ENCODE data around the gene SETD4. TPM values are rescaled to one million over a fixed set of nuclear protein-coding genes. Genes with fewer than 3 reads are reported as not detected.
A peak's percentile ranks its signal among the peaks of the same experiment; 100 is the strongest.
"Not testable (repeated sequence)": the region's sequence is repeated elsewhere in the genome, so short reads cannot be mapped to it uniquely, and the experiment has no call there.

Gene SETD4
- total RNA-seq = 10 to 100 TPM; 15.5 to 17.4 TPM

GRCh38 chr21:36060159-36060921, at the start of gene SETD4:
Gene SETD4, minus strand, starts transcription at chr21:36060526. Its CDS starts 1,638 bp downstream, at chr21:36058888.
- peak; percentile 90 for DNase-seq
- H3K4me1 Mint-ChIP-seq = peaks cover 35% of the 10 kb centered on the region
- peak within 1 kb of the TSS; percentile 96 for H3K4me3 Mint-ChIP-seq
- ChIA-PET CTCF (interaction anchor here (0.6 to 2.7 kb wide), 5 partner anchors 9 to 65 kb away, joined by 3 to 22 read pairs (median 4); partner anchors contain the start of gene CBR1), POLR2A (interaction anchor here (0.5 to 3.2 kb wide), 14 partner anchors 9 to 1504 kb away, joined by 3 to 46 read pairs (median 6); partner anchors contain the start of genes CBR1, CBR3 and MORC3)
- H3K27ac Mint-ChIP-seq = peak within 1 kb of the TSS; percentile 98
- peaks cover 2% of the 10 kb centered on the region for H3K27me3 Mint-ChIP-seq
- H3K9me3 Mint-ChIP-seq = no peaks in the 10 kb centered on the region
- H3K36me3 Mint-ChIP-seq (ENCODE audit: low read depth) = peaks cover 39% of the 10 kb centered on the region

DNA sequence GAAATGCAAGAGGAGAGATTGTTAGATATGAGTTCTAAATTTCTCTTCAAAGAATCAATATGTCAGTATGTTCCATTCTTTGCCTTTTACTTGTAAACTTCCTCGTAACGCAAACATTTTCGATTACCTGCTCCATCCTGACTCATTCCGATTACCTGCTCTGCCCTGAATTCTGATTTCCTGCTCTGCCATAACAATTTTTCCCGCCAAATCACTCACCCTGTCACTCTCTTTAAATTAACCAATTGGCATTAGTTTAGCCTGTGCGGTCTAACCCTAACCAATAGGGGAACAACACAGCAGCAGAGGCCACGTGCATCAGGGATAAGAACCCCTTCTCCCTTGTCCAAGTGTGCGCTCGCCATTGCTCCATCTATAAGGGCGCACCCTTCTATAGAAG, 49.5 kb upstream of the SETD4 start:
- Mint-ChIP-seq H3K4me3 (no peak overlapping the region), H3K36me3 (ENCODE audit: low read depth) (no peaks in the 10 kb centered on the region), H3K9me3 (no peaks in the 10 kb centered on the region), H3K27me3 (peaks cover 50% of the 10 kb centered on the region), H3K27ac (no peak overlapping the region), H3K4me1 (peaks cover 26% of the 10 kb centered on the region)
- CTCF ChIA-PET = no interaction called here
- no peak for DNase-seq
- POLR2A ChIA-PET = no interaction called here

- Mint-ChIP-seq H3K4me3 (no peak overlapping the region), H3K27me3 (peaks cover 63% of the 10 kb centered on the region), H3K9me3 (peaks cover 3% of the 10 kb centered on the region), H3K27ac (no peak overlapping the region), H3K4me1 (peaks cover 6% of the 10 kb centered on the region), H3K36me3 (ENCODE audit: low read depth) (no peaks in the 10 kb centered on the region)
- ChIA-PET POLR2A (interaction anchor here (0.8 kb wide), 1 partner anchor 8 kb away, joined by 3 read pairs; no protein-coding TSS in a partner anchor), CTCF (interaction anchor here (1.1 to 1.8 kb wide), 2 partner anchors 8 to 77 kb away, joined by 3 to 6 read pairs; no protein-coding TSS in a partner anchor)
- no peak for DNase-seq
These were observed 45.1 kb upstream of the SETD4 start for GRCh38 chr21:36105327-36105842.

DNA sequence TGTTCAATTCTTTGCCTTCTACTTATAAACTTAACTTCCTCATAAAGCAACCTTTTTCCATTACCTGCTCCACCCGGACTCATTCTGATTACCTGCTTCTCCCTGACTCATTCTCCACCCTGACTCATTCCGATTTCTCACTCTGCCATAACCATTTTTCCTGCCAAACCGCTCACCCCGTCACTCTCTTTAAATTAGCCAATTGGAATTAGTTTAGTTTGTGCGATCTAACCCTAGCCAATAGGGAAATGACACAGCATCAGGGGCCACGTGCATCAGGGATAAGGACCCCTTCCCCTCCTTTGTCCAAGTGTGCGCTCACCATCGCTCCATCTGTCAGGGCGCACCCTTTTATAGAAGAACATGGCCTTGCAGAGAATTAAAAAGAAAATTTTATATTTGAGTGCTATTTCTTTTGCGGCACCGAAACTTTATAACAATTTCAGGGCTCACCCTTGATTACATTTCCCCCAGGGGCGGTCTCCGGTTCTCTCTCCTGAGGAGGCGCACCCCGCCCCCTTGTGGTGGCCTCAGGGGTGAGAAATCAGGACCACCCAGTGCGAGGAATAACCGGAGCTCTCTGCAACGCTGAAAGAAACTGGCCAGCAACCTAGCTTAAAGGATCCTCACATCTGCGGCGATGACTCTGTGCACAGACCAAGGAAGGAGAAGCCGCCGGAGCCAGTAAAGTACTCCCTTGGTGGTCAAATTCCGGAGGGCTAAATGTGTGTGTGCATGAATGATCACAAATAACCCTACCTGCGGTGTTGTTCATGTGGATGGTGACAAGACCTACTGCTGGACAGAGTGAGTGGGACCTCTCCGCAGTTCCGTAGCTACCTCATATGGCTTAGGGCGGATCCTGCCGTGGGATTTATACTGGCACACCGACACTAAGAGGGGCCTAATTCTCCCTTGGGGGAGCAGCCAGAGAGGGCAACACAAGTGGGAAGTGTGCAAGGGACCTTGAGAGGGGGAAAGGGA, 44.3 kb upstream of the SETD4 start:
- Mint-ChIP-seq H3K36me3 (ENCODE audit: low read depth) (no peaks in the 10 kb centered on the region), H3K4me1 (peaks cover 6% of the 10 kb centered on the region), H3K4me3 (no peak overlapping the region), H3K27ac (no peak overlapping the region), H3K9me3 (peaks cover 3% of the 10 kb centered on the region), H3K27me3 (peaks cover 62% of the 10 kb centered on the region)
- peak; percentile 25 for DNase-seq
- POLR2A ChIA-PET = interaction anchor here (0.8 kb wide), 1 partner anchor 9 kb away, joined by 3 read pairs; no protein-coding TSS in a partner anchor
- CTCF ChIA-PET = interaction anchor here (0.6 to 1.8 kb wide), 3 partner anchors 9 to 76 kb away, joined by 3 to 6 read pairs (median 3); no protein-coding TSS in a partner anchor

GRCh38 chr21:36103434-36103833, 43.1 kb upstream of the SETD4 start:
- POLR2A ChIA-PET = no interaction called here
- H3K27ac Mint-ChIP-seq = no peak overlapping the region
- CTCF ChIA-PET = interaction anchor here (0.6 to 1.2 kb wide), 3 partner anchors 9 to 104 kb away, joined by 3 to 12 read pairs (median 3); no protein-coding TSS in a partner anchor
- H3K9me3 Mint-ChIP-seq = peaks cover 3% of the 10 kb centered on the region
- H3K4me1 Mint-ChIP-seq = peaks cover 6% of the 10 kb centered on the region
- no peak for DNase-seq
- no peaks in the 10 kb centered on the region for H3K36me3 Mint-ChIP-seq (ENCODE audit: low read depth)
- peaks cover 54% of the 10 kb centered on the region for H3K27me3 Mint-ChIP-seq
- no peak overlapping the region for H3K4me3 Mint-ChIP-seq

GRCh38 chr21:36100971-36101641, 40.8 kb upstream of the SETD4 start:
- peaks cover 6% of the 10 kb centered on the region for H3K4me1 Mint-ChIP-seq
- DNase-seq = no peak
- H3K36me3 Mint-ChIP-seq (ENCODE audit: low read depth) = no peaks in the 10 kb centered on the region
- no peak overlapping the region for H3K27ac Mint-ChIP-seq
- H3K9me3 Mint-ChIP-seq = peaks cover 3% of the 10 kb centered on the region
- no peak overlapping the region for H3K4me3 Mint-ChIP-seq
- ChIA-PET POLR2A (no interaction called here), CTCF (interaction anchor here (0.9 to 1.4 kb wide), 2 partner anchors 12 to 24 kb away, joined by 3 to 5 read pairs; no protein-coding TSS in a partner anchor)
- peaks cover 37% of the 10 kb centered on the region for H3K27me3 Mint-ChIP-seq

DNA sequence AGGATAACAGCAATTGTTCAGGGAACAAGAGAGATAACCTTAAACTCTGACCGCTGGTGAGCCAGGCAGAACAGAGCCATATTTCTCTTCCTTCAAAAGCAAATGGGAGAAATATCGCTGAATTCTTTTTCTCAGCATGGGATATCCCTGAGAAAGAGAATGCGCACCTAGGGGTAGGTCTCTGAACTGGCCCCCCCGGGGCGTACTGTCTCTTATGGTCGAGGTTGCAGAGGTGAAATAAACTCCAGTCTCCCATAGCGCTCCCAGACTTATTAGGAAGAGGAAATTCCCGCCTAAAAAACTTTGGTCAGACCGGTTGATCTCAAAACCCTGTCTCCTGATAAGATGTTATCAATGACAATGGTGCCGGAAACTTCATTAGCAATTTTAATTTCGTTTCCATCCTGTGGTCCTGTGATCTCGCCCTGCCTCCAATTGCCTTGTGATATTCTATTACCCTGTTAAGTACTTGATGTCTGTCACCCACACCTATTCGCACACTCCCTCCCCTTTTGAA, 39.4 kb upstream of the SETD4 start:
- POLR2A ChIA-PET; H3K36me3 Mint-ChIP-seq (ENCODE audit: low read depth); H3K4me3 Mint-ChIP-seq; H3K27ac Mint-ChIP-seq; H3K4me1 Mint-ChIP-seq; DNase-seq; H3K9me3 Mint-ChIP-seq; CTCF ChIA-PET: not testable (repeated sequence)
- peaks cover 23% of the 10 kb centered on the region for H3K27me3 Mint-ChIP-seq

- H3K4me3 Mint-ChIP-seq = no peak overlapping the region
- CTCF ChIA-PET = no interaction called here
- no peaks in the 10 kb centered on the region for H3K4me1 Mint-ChIP-seq
- peaks cover 7% of the 10 kb centered on the region for H3K9me3 Mint-ChIP-seq
- DNase-seq = no peak
- POLR2A ChIA-PET = no interaction called here
- peaks cover 16% of the 10 kb centered on the region for H3K27me3 Mint-ChIP-seq
- no peaks in the 10 kb centered on the region for H3K36me3 Mint-ChIP-seq (ENCODE audit: low read depth)
- H3K27ac Mint-ChIP-seq = no peak overlapping the region
These were observed 38.7 kb upstream of the SETD4 start for GRCh38 chr21:36099000-36099399.

DNA sequence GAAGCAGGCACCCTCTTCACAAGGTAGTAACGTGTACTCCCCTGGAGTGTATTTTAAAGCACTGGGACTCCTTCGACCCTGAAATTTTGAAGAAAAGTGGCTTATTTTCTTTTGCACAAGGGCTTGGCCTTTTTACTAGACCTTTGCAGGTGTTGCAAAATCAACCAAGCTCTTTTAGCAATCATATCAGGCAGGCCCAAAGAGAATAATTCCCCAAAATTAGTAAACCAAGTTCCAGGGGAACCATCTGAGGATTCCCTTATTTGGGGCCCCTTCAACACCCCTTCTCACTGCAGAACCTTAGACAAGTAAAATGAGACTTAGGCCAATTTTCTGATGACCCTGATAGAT, 37.8 kb upstream of the SETD4 start:
- DNase-seq = no peak
- Mint-ChIP-seq H3K9me3 (peaks cover 12% of the 10 kb centered on the region), H3K27ac (no peak overlapping the region), H3K36me3 (ENCODE audit: low read depth) (peaks cover 6% of the 10 kb centered on the region), H3K27me3 (peaks cover 14% of the 10 kb centered on the region), H3K4me1 (no peaks in the 10 kb centered on the region), H3K4me3 (no peak overlapping the region)
- ChIA-PET CTCF (no interaction called here), POLR2A (no interaction called here)

- POLR2A ChIA-PET = no interaction called here
- CTCF ChIA-PET = no interaction called here
- Mint-ChIP-seq H3K27me3 (peaks cover 16% of the 10 kb centered on the region), H3K9me3 (peaks cover 16% of the 10 kb centered on the region), H3K36me3 (ENCODE audit: low read depth) (peaks cover 9% of the 10 kb centered on the region), H3K4me3 (no peak overlapping the region), H3K4me1 (no peaks in the 10 kb centered on the region), H3K27ac (no peak overlapping the region)
- DNase-seq = no peak
These were observed 37.3 kb upstream of the SETD4 start for GRCh38 chr21:36097427-36098181.

- DNase-seq = no peak
- Mint-ChIP-seq H3K27ac (no peak overlapping the region), H3K4me1 (no peaks in the 10 kb centered on the region), H3K36me3 (ENCODE audit: low read depth) (peaks cover 9% of the 10 kb centered on the region), H3K9me3 (peaks cover 16% of the 10 kb centered on the region), H3K27me3 (peaks cover 15% of the 10 kb centered on the region), H3K4me3 (no peak overlapping the region)
- ChIA-PET CTCF (interaction anchor here (0.5 to 0.6 kb wide), 2 partner anchors 16 to 69 kb away, joined by 3 to 5 read pairs; no protein-coding TSS in a partner anchor), POLR2A (no interaction called here)
These were observed 36.3 kb upstream of the SETD4 start for GRCh38 chr21:36096398-36097290.

Data from activated CD4-positive, alpha-beta memory T cell treated with anti-CD3 and anti-CD28 coated beads, Interleukin-2, amount 10 ng/mL, durations not matched to agents 7 days and 5 days (primary cell).